SK-N-MC (cell line): Measurements from ENCODE around the gene DUSP14.

Experiments
- EZH2 ChIP-seq: fragments of 200-600 bp; sonication (generic); IDR thresholded peaks from one replicate; pipeline ENCODE4 v1.6.1; 2017; ENCODE audit warnings: antibody characterized with exemption
- FOXP2 ChIP-seq: optimal IDR thresholded peaks from 2 replicates; pipeline ENCODE3; 2011; ENCODE audit warnings: mild to moderate bottlenecking, moderate library complexity; ENCODE audit not compliant: insufficient read depth; ENCODE audit errors: extremely low read length, control extremely low read depth
- POLR2AphosphoS5 ChIP-seq: IDR thresholded peaks from 2 replicates; pipeline ENCODE4 v1.6.1; 2012; ENCODE audit warnings: mild to moderate bottlenecking, low read depth, low read length, borderline replicate concordance

DNA sequence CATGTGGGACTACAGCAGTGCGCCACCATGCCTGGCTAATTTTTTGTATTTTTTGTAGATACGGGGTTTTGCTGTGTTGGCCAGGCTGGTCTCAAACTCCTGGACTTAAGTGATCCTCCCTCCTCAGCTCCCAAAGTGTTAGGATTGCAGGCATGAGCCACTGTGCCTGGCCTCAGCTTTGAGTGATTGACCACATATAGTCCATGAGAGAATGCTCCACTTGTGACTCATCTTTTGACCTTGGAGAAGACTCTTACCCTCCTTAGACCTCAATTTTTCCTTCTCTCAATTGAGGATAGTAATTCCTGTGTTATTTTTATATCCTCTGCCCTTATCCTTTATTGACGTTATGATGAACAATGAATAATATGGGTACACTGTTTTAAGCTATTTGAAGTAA lies 30.9 kb upstream of the DUSP14 start:
- TF ChIP-seq EZH2 (no peak), POLR2AphosphoS5 (no peak), FOXP2 (no peak)
